Keratinocyte (primary cell): ENCODE data around the gene FLT3. TPM values are rescaled to one million over a fixed set of nuclear protein-coding genes. Genes with fewer than 3 reads are reported as not detected.

Experiments used
- DNase-seq: peaks from one replicate; pipeline ENCODE4 v3.0.0-alpha.2; 2011; ENCODE audit warnings: low read depth, missing footprints, low spot score
- FAIRE-seq: peaks from 2 replicates; lab custom pipeline; 2011; peaks lifted over from hg19 to GRCh38; lab: Jason Lieb, UNC
- H2AFZ ChIP-seq: 2 replicates; pipeline ENCODE4 v1.6.0; 2012; ENCODE audit warnings: low read length, control low read depth, inconsistent platforms; ENCODE audit not compliant: control insufficient read depth
- H3K27ac ChIP-seq: 2 replicates; pipeline ENCODE4 v1.5.1; 2011; ENCODE audit warnings: low read length; ENCODE audit not compliant: control insufficient read depth, insufficient read depth
- H3K27me3 ChIP-seq: 3 replicates; pipeline ENCODE4 v1.6.0; 2011; ENCODE audit warnings: low read length; ENCODE audit not compliant: control insufficient read depth, insufficient read depth; ENCODE audit errors: extremely low read depth
- H3K36me3 ChIP-seq, 2 experiments: 2 replicates in 1 of 2; 3 replicates in 1 of 2; pipeline ENCODE4 v1.5.1; 2011; ENCODE audit warnings: low read length in 2 of 2, mild to moderate bottlenecking in 1 of 2; ENCODE audit not compliant: control insufficient read depth in 2 of 2, insufficient read depth in 2 of 2; ENCODE audit errors: extremely low read depth in 1 of 2
- H3K4me1 ChIP-seq: 3 replicates; pipeline ENCODE4 v1.5.1; 2011; ENCODE audit warnings: low read length; ENCODE audit not compliant: control insufficient read depth, insufficient read depth; ENCODE audit errors: extremely low read depth
- H3K4me2 ChIP-seq: 3 replicates; pipeline ENCODE4 v1.6.0; 2011; ENCODE audit warnings: low read depth, low read length; ENCODE audit not compliant: control insufficient read depth, insufficient read depth; ENCODE audit errors: extremely low read depth
- H3K4me3 ChIP-seq, 3 experiments: fragments of 200-600 bp in 1 of 3; sonication (generic) in 1 of 3; 2 replicates in 2 of 3; 3 replicates in 1 of 3; pipeline ENCODE4 v1.5.1; 2011 to 2016; ENCODE audit warnings: low read length in 3 of 3, mild to moderate bottlenecking in 3 of 3, control low read depth in 2 of 3, inconsistent platforms in 1 of 3, low read depth in 1 of 3, mixed read lengths in 1 of 3, mixed run types in 1 of 3, moderate library complexity in 1 of 3; ENCODE audit not compliant: control insufficient read depth in 2 of 3, insufficient read depth in 2 of 3; ENCODE audit errors: extremely low read depth in 1 of 3
- H3K79me2 ChIP-seq: 2 replicates; pipeline ENCODE4 v1.6.0; 2012; ENCODE audit warnings: low read length; ENCODE audit not compliant: control insufficient read depth, insufficient read depth
- H3K9ac ChIP-seq: 3 replicates; pipeline ENCODE4 v1.6.0; 2011; ENCODE audit warnings: low read length; ENCODE audit not compliant: control insufficient read depth, insufficient read depth; ENCODE audit errors: extremely low read depth
- H3K9me1 ChIP-seq: 3 replicates; pipeline ENCODE4 v1.6.0; 2011; ENCODE audit warnings: low read length; ENCODE audit not compliant: control insufficient read depth, insufficient read depth; ENCODE audit errors: extremely low read depth
- H3K9me3 ChIP-seq: 2 replicates; pipeline ENCODE4 v1.5.1; 2012; ENCODE audit warnings: low read depth, low read length; ENCODE audit not compliant: control insufficient read depth
- H4K20me1 ChIP-seq: 3 replicates; pipeline ENCODE4 v1.6.0; 2011; ENCODE audit warnings: low read length; ENCODE audit not compliant: control insufficient read depth, insufficient read depth; ENCODE audit errors: extremely low read depth
- CTCF ChIP-seq, 3 experiments: IDR thresholded peaks in 1 of 3; conservative IDR thresholded peaks in 1 of 3; optimal IDR thresholded peaks in 1 of 3; 2 replicates in 2 of 3; 3 replicates in 1 of 3; pipeline versions ENCODE3 to v1.5.1; 2011; ENCODE audit warnings: low read length in 3 of 3, mild to moderate bottlenecking in 3 of 3, moderate library complexity in 2 of 3, control low read depth in 1 of 3, inconsistent platforms in 1 of 3; ENCODE audit not compliant: insufficient read depth in 2 of 3; ENCODE audit errors: extremely low read depth in 1 of 3
- EZH2 ChIP-seq: IDR thresholded peaks from one replicate; pipeline ENCODE4 v1.6.1; 2012; ENCODE audit warnings: inconsistent platforms, mild to moderate bottlenecking, low read length, moderate library complexity
- dilution Hi-C: fragments of 300-500 bp; cut with MboI; formaldehyde crosslinking; loops from one replicate; pipeline ENCODE4 v1.7.0; 2020; ENCODE audit warnings: low sequenced_read_pairs; ENCODE audit not compliant: extremely low pct_ligation_motif_present
- polyA plus RNA-seq, 5 experiments: library from polyadenylated mRNA; depleted of rRNA in 3 of 5; stranded (reverse) in 3 of 5; stranded (forward) in 1 of 5; unstranded in 1 of 5; fragments of >200 nt; gene quantifications; 1 replicate in 1 of 5; 2 replicates in 3 of 5; 3 replicates in 1 of 5; pipeline versions ENCODE4 v1.2.1 to v1.2.3, GENCODE V29; 2011 to 2012; ENCODE audit warnings: missing spikeins in 2 of 5, low read depth in 1 of 5, low replicate concordance in 1 of 5

The FLT3 gene
- polyA plus RNA-seq, 1 donor (not counting 4 experiments of a cell fraction or from before 2014, with no cell fraction given), result not detected

GRCh38 chr13:27969082-27969865 is 131.1 kb downstream of the FLT3 start, which contains the start of gene CDX2:
TSS of gene CDX2 (minus strand) at chr13:27969315. CDS start at chr13:27969006, 309 bp downstream.
- H3K9ac ChIP-seq, result no peak within 1 kb of the TSS
- no peak for TF ChIP-seq CTCF (optimal IDR thresholded peaks at IDR 0.05 in 1 of 3, IDR thresholded peaks at IDR 0.05 in 1 of 3, conservative IDR thresholded peaks at IDR 0.05 in 1 of 3; ENCODE audit: extremely low read depth in 1 of 3, insufficient read depth in 2 of 3, low read length in 3 of 3)
- TF ChIP-seq EZH2, result peak; percentile 71
- H3K4me1 ChIP-seq, result no peaks in the 10 kb centered on the region
- peaks cover 100% of the 10 kb centered on the region for H3K27me3 ChIP-seq
- DNase-seq (no peak), FAIRE-seq (no peak)
- no peaks in the 10 kb centered on the region for H3K9me1 ChIP-seq
- H3K79me2 ChIP-seq, result no peaks in the 10 kb centered on the region
- peak within 1 kb of the TSS; percentile 37 for H3K4me2 ChIP-seq
- no peaks in the 10 kb centered on the region for H4K20me1 ChIP-seq
- H2AFZ ChIP-seq, result no peak within 1 kb of the TSS
- H3K9me3 ChIP-seq, result no peaks in the 10 kb centered on the region
- H3K36me3 ChIP-seq, result no peaks in the 10 kb centered on the region
- no peak within 1 kb of the TSS for H3K4me3 ChIP-seq
- dilution Hi-C loops, result loop anchor here (25.0 kb wide), 1 partner anchor 132 kb away; no protein-coding TSS in a partner anchor
- no peak within 1 kb of the TSS for H3K27ac ChIP-seq

GRCh38 chr13:27968316-27969081 is 131.9 kb downstream of the FLT3 start:
- Histone ChIP-seq H4K20me1 (no peaks in the 10 kb centered on the region), H3K9me1 (no peaks in the 10 kb centered on the region), H2AFZ (no peak overlapping the region), H3K4me2 (peak overlapping the region; percentile 37), H3K79me2 (no peaks in the 10 kb centered on the region), H3K9me3 (no peaks in the 10 kb centered on the region), H3K27ac (no peak overlapping the region), H3K4me3 (no peak overlapping the region), H3K36me3 (no peaks in the 10 kb centered on the region), H3K27me3 (peaks cover 92% of the 10 kb centered on the region), H3K4me1 (no peaks in the 10 kb centered on the region), H3K9ac (no peak overlapping the region)
- dilution Hi-C loops, result loop anchor here (25.0 kb wide), 1 partner anchor 131 kb away; no protein-coding TSS in a partner anchor
- FAIRE-seq (no peak), DNase-seq (no peak)
- TF ChIP-seq EZH2, result peak; percentile 33
- no peak for TF ChIP-seq CTCF (optimal IDR thresholded peaks at IDR 0.05 in 1 of 3, IDR thresholded peaks at IDR 0.05 in 1 of 3, conservative IDR thresholded peaks at IDR 0.05 in 1 of 3; ENCODE audit: extremely low read depth in 1 of 3, insufficient read depth in 2 of 3, low read length in 3 of 3)
